SK-N-MC (cell line): Measurements from ENCODE around the gene ZCCHC14.
A peak's percentile ranks its signal among the peaks of the same experiment; 100 is the strongest.

Source experiments
- DNase-seq: peaks from one replicate; pipeline ENCODE4 v3.0.0-alpha.2; 2011; ENCODE audit warnings: low read depth, low spot score
- H3K27ac ChIP-seq: fragments of 200-600 bp; sonication (generic); 2 replicates; pipeline ENCODE4 v1.5.1; 2016; ENCODE audit warnings: mixed run types
- H3K36me3 ChIP-seq: fragments of 200-600 bp; sonication (generic); 2 replicates; pipeline ENCODE4 v1.6.1; 2017; ENCODE audit warnings: antibody characterized with exemption, low read length, mixed read lengths; ENCODE audit not compliant: insufficient read depth
- H3K4me3 ChIP-seq: fragments of 200-600 bp; sonication (generic); 2 replicates; pipeline ENCODE4 v1.5.1; 2016
- H3K9ac ChIP-seq: fragments of 200-600 bp; sonication (generic); 2 replicates; pipeline ENCODE4 v1.8.0; 2017; ENCODE audit warnings: mixed run types, mixed read lengths; ENCODE audit not compliant: insufficient read length
- H3K9me3 ChIP-seq: fragments of 200-600 bp; sonication (generic); 2 replicates; pipeline ENCODE4 v1.6.1; 2017; ENCODE audit warnings: low read depth, mild to moderate bottlenecking, antibody characterized with exemption, low read length, moderate library complexity, mixed read lengths
- EZH2 ChIP-seq: fragments of 200-600 bp; sonication (generic); IDR thresholded peaks from one replicate; pipeline ENCODE4 v1.6.1; 2017; ENCODE audit warnings: antibody characterized with exemption
- FOXP2 ChIP-seq: optimal IDR thresholded peaks from 2 replicates; pipeline ENCODE3; 2011; ENCODE audit warnings: mild to moderate bottlenecking, moderate library complexity; ENCODE audit not compliant: insufficient read depth; ENCODE audit errors: extremely low read length, control extremely low read depth
- POLR2AphosphoS5 ChIP-seq: IDR thresholded peaks from 2 replicates; pipeline ENCODE4 v1.6.1; 2012; ENCODE audit warnings: mild to moderate bottlenecking, low read depth, low read length, borderline replicate concordance

The ZCCHC14 gene

GRCh38 chr16:87474566-87474996 lies 18.2 kb downstream of the ZCCHC14 start:
- H3K4me3 ChIP-seq = no peak overlapping the region
- H3K27ac ChIP-seq = no peak overlapping the region
- TF ChIP-seq POLR2AphosphoS5 (no peak), FOXP2 (no peak), EZH2 (no peak)
- H3K9ac ChIP-seq = no peak overlapping the region
- no peaks in the 10 kb centered on the region for H3K36me3 ChIP-seq
- DNase-seq = no peak
- no peaks in the 10 kb centered on the region for H3K9me3 ChIP-seq

DNA sequence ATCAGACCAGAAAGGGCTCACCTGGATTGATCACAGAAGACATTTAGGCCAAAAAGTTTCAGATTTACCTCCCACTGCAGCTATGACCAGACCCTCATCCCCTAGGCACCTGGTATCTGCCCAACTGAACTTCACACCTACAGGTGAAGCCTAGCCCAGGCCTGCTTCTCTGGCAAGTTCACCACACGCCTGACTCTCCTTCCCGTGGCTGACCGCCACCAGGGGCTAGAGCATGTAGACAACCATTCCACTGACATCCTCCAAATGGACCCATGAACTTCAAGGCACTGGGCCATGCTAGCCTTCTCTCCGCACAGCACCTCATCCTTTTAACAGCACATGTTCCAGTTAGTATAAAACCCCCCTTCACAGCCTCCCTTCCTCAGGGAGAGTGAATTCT lies 18.8 kb downstream of the ZCCHC14 start:
- H3K4me3 ChIP-seq = no peak overlapping the region
- H3K27ac ChIP-seq = no peak overlapping the region
- H3K9ac ChIP-seq = no peak overlapping the region
- H3K36me3 ChIP-seq = no peaks in the 10 kb centered on the region
- H3K9me3 ChIP-seq = no peaks in the 10 kb centered on the region
- TF ChIP-seq POLR2AphosphoS5 (no peak), EZH2 (no peak), FOXP2 (no peak)
- DNase-seq = no peak

DNA sequence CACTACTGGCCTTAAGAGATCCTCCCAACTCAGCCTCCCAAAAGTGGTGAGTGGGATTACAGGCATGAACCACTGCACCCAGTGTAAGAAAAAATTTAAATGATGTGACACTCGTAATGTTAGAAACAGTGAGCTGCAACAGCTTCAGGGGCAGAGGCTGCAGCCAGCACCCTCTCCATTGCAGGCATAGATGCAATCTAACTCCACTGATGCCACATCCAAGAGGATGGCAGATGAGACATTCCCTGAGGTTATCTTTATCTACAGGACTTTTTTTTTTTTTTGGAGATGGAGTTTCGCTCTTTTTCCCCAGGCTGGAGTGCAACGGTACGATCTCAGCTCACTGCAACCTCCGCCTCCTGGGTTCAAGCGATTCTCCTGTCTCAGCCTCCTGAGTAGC lies 19.9 kb downstream of the ZCCHC14 start:
- no peaks in the 10 kb centered on the region for H3K9me3 ChIP-seq
- TF ChIP-seq FOXP2 (no peak), POLR2AphosphoS5 (no peak), EZH2 (no peak)
- no peak overlapping the region for H3K9ac ChIP-seq
- no peaks in the 10 kb centered on the region for H3K36me3 ChIP-seq
- H3K4me3 ChIP-seq = no peak overlapping the region
- no peak overlapping the region for H3K27ac ChIP-seq
- no peak for DNase-seq

GRCh38 chr16:87472142-87472778 lies 20.6 kb downstream of the ZCCHC14 start:
- no peaks in the 10 kb centered on the region for H3K9me3 ChIP-seq
- DNase-seq = no peak
- TF ChIP-seq EZH2 (no peak), POLR2AphosphoS5 (no peak), FOXP2 (no peak)
- H3K4me3 ChIP-seq = no peak overlapping the region
- no peak overlapping the region for H3K27ac ChIP-seq
- no peak overlapping the region for H3K9ac ChIP-seq
- no peaks in the 10 kb centered on the region for H3K36me3 ChIP-seq

DNA sequence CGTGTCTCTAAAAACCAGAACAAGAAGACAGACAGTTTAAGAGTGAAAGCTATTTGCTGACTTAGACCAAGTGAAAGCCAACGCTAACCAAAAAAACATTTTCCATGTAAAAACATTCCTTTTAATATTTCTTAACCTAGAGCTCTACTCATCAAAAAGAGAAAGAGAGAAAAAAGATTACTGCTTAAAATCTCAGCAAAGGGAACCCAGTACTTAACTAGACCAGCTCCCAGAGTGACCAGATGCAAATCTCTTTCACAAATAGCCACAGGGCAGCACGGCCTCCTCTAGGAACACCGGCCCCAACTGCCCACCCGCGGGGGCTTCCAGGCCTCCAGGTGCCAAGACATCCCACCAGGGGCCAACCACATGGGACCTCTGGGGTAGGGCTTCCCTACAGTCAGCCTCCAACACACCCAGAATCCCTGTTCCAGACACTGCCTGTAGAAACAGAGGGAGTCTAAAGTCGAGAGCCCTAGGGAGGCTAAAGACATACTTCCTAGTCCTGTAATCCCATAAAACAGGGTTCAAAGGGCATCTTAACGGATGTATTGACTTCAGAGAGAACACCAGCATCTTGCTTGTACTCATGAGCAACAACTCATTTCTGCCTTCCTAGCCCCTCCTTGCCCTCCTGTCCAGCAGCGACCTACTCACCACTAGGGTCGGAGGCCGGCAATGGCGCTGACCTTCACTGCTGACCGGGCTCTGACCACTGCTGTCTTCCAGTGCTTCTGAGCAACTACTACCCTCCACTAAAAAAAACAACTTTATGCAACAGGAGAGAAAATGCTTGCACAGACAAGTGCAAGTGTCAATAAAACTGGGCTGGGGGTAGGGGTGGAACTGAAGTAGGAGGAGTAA lies 21.3 kb downstream of the ZCCHC14 start:
- no peak for TF ChIP-seq FOXP2
- no peak for TF ChIP-seq EZH2
- TF ChIP-seq POLR2AphosphoS5 = no peak
- no peak for DNase-seq
- no peaks in the 10 kb centered on the region for H3K9me3 ChIP-seq
- peak overlapping the region; percentile 7 for H3K9ac ChIP-seq
- H3K4me3 ChIP-seq = no peak overlapping the region
- H3K27ac ChIP-seq = peak overlapping the region; percentile 54
- H3K36me3 ChIP-seq = no peaks in the 10 kb centered on the region

- H3K36me3 ChIP-seq = no peaks in the 10 kb centered on the region
- no peak overlapping the region for H3K4me3 ChIP-seq
- no peak overlapping the region for H3K27ac ChIP-seq
- H3K9me3 ChIP-seq = no peaks in the 10 kb centered on the region
- no peak overlapping the region for H3K9ac ChIP-seq
- TF ChIP-seq EZH2 = no peak
- TF ChIP-seq POLR2AphosphoS5 = no peak
- no peak for DNase-seq
Measured at GRCh38 chr16:87470332-87470731, 22.5 kb downstream of the ZCCHC14 start.

- Histone ChIP-seq H3K4me3 (no peak overlapping the region), H3K9ac (no peak overlapping the region), H3K27ac (no peak overlapping the region), H3K9me3 (no peaks in the 10 kb centered on the region), H3K36me3 (no peaks in the 10 kb centered on the region)
- no peak for DNase-seq
- TF ChIP-seq FOXP2 (no peak), EZH2 (no peak), POLR2AphosphoS5 (no peak)
Measured at GRCh38 chr16:87469169-87469568, 23.7 kb downstream of the ZCCHC14 start.

DNA sequence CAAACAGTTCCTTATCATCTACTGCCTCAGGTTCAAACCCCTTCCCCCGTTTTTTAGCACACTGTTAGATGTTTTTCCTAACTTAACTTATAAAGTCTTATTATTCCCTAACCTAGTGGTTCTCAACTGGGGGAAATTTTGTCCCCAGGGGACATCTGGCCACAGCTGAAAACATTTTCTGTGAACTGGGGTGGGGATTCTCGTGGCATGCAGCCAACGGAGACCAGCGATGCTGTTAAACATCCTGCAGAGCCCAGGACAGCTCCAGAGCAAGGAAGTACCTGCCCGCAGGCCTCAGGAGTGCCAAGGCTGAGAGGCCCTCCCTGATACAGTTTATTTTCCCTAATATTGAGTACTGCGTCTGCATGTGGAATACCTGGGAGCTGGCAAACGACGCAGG lies 24.3 kb downstream of the ZCCHC14 start:
- H3K9me3 ChIP-seq = no peaks in the 10 kb centered on the region
- no peaks in the 10 kb centered on the region for H3K36me3 ChIP-seq
- no peak overlapping the region for H3K27ac ChIP-seq
- no peak for DNase-seq
- H3K4me3 ChIP-seq = no peak overlapping the region
- no peak overlapping the region for H3K9ac ChIP-seq
- TF ChIP-seq POLR2AphosphoS5 (no peak), EZH2 (no peak), FOXP2 (no peak)
